ENCODE measurements around the gene TMPRSS11A. TPM values are rescaled to one million over a fixed set of nuclear protein-coding genes. Genes with fewer than 3 reads are reported as not detected.

TMPRSS11A gene
- total RNA-seq, 1 donor from 2014 or later: 9.2 TPM

GRCh38 chr4:67869580-67870190 lies 93.6 kb downstream of the TMPRSS11A start:
- no peak for DNase-seq

- peak; percentile 57 for DNase-seq
These were observed 101.8 kb downstream of the TMPRSS11A start for GRCh38 chr4:67861513-67861912.

Small RNAs within 50 kb of the gene (small RNA-seq; reads per million reads assigned to genes)
- not detected for gene RNU6-95P (ENCODE audit: low replicate concordance)

Other genes starting within 250 kb of the TMPRSS11A start
- not detected for gene GNRHR, start 209.1 kb downstream of the TMPRSS11A start, total RNA-seq
- gene TMPRSS11D, start 79.5 kb downstream of the TMPRSS11A start, total RNA-seq: 6.6 TPM
- 0.72 TPM for gene TMPRSS11F, start 166.4 kb upstream of the TMPRSS11A start, total RNA-seq

All from tongue (tissue), 3 donors.